PC-9 (cell line): ENCODE data around the gene TNFRSF4.

ENCODE experiments used
- EZH2 ChIP-seq: fragments of 200-600 bp; sonication (generic); IDR thresholded peaks from 2 replicates; pipeline ENCODE4 v1.8.0; 2017; ENCODE audit warnings: antibody characterized with exemption, low read depth
- TF ChIP-seq, protein P1 (sequence below): fragments of 200-600 bp; sonication (generic); conservative IDR thresholded peaks from 2 replicates; pipeline ENCODE4 v1.6.1; 2017; ENCODE audit warnings: mixed run types, antibody characterized with exemption, mild to moderate bottlenecking, moderate library complexity

DNA sequence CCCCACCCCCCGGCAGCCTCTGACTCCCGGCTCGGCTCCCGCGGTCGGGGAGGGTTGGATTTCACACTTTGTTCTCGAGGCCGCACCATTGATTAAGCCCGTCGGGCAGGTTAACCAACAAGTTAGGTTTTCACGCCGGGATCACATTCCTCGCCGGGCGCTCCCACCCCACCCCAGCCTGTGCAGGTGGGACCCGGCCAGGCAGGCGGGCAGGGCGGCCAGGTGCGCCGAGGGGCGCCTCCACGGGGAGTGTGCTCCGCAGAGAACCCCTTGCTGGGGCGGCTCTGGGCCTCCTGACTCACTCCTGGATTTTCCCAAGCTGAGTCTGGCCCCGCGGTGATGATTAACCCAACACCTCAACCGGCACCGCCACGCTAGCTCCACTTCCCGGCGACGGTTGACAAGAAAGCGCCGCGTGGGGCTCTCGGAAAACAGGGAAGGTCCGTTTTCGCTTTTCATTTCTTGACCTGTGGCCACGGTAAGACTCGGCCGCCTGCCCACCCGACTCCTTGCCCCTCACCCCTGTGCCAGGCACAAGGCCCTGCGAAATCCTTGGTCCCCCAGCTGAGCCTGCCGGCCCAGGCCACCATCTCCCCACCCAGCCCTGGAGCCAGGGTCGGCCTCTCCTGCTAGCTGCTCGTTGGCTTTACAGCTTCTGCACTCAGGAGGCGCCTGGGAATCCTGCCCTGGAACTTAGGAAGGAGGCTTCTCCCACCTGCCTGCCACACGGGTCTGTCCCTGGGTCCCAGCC is 49.1 kb downstream of the TNFRSF4 start:
- TF ChIP-seq, protein P1, sequence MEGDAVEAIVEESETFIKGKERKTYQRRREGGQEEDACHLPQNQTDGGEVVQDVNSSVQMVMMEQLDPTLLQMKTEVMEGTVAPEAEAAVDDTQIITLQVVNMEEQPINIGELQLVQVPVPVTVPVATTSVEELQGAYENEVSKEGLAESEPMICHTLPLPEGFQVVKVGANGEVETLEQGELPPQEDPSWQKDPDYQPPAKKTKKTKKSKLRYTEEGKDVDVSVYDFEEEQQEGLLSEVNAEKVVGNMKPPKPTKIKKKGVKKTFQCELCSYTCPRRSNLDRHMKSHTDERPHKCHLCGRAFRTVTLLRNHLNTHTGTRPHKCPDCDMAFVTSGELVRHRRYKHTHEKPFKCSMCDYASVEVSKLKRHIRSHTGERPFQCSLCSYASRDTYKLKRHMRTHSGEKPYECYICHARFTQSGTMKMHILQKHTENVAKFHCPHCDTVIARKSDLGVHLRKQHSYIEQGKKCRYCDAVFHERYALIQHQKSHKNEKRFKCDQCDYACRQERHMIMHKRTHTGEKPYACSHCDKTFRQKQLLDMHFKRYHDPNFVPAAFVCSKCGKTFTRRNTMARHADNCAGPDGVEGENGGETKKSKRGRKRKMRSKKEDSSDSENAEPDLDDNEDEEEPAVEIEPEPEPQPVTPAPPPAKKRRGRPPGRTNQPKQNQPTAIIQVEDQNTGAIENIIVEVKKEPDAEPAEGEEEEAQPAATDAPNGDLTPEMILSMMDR: no peak
- no peak for TF ChIP-seq EZH2
